RKO (cell line): ENCODE results near the gene TENT4A.

Experiments used
- DNase-seq: peaks from one replicate; pipeline ENCODE4 v3.0.0-alpha.2; 2016; ENCODE audit warnings: low spot score

The TENT4A gene

DNA sequence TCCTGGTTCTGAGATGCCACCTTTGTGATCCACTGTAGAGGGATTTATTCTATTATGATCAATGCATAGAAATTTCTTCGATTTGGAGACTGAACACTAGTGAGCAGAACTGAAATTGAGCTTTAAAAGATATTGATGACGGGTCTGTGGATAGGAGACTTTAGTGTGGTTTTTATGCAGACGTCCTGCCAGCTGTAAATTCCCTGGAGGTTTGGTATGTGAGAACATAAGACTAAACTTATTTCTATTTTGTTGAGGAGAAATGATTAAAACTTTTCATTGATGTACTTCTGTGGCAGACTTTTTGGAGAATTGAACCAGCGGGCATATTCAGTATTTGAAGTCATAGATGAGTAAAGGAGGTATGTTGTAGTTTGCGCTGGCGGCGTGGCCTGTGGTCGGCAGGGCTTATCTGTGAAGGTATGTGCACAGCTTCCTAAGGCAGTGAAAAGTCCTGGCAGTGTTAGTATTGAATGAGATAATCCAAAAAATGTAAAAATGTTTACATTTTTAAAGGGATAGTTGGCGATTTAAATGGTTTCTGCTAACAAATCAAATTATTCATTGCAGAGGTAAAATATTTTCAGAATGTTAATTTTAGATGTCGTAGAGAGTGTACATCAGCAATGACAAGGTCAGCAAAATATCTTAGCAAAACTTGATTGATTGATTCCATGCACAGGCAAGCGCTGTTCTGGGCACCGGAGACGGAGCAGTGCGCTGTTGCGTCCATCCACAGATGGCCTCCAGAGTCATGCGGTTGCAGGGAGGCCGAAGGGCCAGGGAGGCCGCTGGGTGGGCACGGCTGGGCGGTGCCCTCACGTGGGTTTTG lies 20.4 kb downstream of the TENT4A start:
- DNase-seq = no peak

- no peak for DNase-seq
Observed at GRCh38 chr5:6734243-6734700, 21.0 kb downstream of the TENT4A start.

DNA sequence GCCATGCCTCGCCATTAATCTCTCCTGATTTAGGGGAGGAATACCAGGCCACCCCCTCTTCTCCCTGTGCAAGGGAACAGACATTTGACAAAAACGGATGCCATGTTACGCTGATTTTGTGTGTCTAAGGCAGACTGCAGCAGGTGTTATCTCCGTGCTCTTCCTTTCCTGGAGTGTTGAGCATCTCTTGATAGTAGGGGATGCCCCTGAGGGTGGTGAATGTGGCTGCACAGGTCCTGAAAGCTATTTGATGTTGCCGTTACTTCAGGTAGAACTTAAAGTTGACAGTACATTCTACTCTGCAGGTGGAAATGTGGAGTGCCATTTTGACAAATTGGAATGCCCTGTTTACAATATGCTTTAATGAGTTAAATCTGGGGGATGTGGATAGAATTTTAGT lies 21.5 kb downstream of the TENT4A start:
- no peak for DNase-seq

DNA sequence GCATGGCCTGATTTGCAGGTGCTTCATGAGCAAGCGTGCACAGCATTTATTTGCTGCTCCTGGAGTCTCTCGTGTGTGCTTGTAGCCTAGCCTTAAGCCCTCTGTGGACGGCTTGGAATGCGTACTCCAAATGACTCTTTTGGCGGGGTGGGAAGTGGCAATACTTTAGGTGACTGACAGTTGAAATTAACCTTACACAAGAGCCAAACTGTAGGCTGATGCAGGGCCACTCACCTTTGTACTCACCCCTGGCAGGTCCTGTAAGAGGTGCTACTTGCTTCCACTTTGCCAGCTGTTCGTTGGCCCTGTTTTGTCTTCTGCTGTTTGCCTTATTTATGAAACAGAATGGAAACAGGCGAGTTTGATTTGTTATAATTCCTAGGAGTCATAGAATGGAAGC lies 22.9 kb downstream of the TENT4A start:
- no peak for DNase-seq

GRCh38 chr5:6736524-6737042 lies 23.4 kb downstream of the TENT4A start:
- no peak for DNase-seq

DNA sequence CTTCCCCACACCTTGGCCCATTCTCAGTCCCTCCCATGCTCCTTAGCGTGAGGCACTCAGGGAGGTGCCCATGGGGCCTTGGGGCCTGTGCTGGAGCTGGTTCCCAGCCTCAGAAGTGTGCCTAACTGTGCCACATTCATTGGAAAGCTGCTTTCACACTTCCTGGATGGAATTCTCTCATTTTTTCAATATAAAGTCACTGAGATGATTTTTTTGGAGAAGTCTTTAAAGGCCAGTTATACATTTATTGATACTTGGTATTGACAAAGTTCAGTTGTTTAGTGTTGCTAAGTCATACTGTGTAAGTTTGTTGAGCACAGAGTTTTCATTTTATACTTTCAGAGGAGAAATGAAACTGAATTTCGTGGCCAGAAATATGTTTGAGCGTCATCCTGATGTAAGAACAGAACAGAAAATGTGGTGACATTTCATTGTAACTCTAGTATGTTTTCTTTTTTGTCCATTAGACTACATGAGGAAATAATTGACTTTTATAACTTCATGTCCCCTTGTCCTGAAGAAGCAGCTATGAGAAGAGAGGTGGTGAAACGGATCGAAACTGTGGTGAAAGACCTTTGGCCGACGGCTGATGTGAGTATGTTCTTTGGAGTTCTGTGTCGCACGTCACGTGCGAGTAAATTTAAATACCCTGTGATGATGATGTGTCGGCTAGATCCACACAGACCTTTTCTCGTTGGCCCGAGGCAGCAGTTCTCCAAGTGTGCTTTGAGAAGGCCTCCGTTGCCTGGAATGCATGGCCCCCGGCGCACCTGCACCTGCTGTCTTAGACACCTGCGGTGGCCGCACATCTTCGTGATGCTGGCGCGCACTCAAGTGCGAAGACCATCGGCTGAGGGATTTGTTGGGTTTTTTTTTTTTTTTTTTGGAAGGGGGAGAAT lies 24.1 kb downstream of the TENT4A start:
- DNase-seq = no peak

GRCh38 chr5:6739603-6740002 lies 26.4 kb downstream of the TENT4A start:
- DNase-seq = no peak

GRCh38 chr5:6740586-6741150 lies 27.4 kb downstream of the TENT4A start:
- no peak for DNase-seq

GRCh38 chr5:6742081-6742758 lies 29.0 kb downstream of the TENT4A start:
- no peak for DNase-seq

DNA sequence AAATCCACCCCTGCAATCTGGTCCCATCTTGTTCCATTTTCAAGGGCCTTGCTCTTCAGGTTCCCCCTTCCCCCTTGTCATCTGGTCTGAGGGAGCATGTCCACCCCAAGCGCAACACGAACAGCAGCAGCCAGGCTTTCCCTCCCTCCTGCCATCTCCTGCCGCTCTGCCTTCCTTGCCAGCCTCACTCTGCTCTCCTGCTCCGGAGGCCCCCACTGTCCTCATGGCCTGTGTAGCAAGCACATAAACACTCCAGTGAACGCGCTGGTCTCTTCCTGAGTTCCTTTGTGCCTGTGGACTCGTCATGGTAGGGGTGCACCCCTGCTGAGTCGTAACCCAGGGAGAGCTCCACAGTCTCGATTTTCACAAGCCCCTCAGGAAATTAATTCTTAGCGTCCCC lies 29.9 kb downstream of the TENT4A start:
- no peak for DNase-seq

DNA sequence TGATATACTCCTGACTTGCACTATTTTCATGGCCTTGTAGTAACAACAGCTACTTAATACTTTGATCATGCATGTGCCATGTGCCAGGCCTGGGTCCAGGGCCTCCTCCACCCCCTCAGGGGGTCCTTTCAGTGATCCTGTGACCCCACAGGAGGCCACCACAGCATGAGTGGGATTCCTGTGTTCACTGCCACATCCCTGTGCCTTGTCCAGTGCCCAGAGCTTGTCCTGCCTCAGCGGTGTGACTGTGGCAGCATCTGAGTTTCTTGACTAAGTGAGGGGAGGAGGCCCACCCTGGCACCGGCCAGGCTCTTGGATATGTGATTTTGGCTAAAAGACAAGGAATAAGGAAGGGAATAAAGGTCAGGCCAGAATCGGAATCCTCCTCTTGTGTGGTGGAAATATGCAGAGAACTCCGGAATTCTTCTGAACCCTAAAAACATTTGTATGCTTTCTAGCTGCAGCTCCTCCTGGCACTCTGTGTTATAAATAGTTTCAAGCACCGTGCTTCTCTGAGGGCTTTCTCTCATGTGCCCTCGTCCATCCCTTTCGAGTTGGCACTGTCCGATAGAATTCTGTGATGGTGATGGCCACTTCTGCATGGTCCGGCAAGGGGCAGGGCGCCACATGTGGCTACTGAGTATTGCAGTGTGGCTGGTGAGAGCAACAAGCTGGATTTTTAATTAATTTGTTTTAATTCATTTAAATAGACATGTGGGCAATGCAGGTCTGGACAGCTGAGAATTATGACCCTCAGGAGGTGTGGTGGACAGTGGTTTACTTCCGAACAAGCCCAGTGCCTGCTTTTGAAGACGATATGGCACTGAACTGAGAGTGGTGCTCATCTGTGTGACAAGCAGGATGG lies 31.8 kb downstream of the TENT4A start:
- no peak for DNase-seq

DNA sequence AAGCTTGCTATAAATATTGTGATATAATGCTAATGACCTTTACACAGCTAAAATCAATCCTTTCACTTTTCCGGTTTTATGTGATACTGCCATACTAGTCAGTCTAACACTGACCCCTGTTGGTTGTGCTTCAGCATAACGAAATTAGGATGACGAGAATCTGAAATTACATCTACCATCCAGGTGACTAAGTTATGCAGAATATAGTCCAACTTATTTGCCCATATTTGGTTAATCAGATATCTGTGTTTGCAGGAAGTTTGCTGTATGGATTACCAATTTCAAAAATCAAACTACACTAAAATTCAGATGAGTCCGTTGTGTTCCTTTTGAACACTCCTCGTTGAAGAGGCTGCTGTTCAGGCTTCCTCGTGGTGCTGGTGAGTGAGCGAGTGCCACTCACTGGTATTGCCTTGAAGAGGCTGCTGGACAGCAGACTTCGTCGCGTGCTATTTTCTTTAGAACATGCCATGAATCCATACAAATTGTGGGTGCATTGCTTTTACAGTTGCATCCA lies 32.5 kb downstream of the TENT4A start:
- DNase-seq = peak; percentile 60

DNA sequence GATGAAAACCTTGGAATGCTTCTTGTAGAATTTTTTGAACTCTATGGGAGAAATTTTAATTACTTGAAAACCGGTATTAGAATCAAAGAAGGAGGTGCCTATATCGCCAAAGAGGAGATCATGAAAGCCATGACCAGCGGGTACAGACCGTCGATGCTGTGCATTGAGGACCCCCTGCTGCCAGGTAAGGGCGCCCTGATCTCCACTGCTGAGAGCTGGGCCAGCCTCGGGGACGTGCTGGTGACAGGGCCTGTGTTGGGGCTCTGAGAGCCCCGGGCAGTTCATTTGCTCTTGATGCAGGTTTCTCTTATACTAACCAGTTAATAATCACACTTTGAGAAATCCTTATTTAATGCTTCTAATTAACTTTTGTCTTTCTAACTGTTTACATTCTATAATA lies 33.0 kb downstream of the TENT4A start:
- DNase-seq = no peak

- DNase-seq = no peak
Observed at GRCh38 chr5:6747103-6747502, 33.9 kb downstream of the TENT4A start.

DNA sequence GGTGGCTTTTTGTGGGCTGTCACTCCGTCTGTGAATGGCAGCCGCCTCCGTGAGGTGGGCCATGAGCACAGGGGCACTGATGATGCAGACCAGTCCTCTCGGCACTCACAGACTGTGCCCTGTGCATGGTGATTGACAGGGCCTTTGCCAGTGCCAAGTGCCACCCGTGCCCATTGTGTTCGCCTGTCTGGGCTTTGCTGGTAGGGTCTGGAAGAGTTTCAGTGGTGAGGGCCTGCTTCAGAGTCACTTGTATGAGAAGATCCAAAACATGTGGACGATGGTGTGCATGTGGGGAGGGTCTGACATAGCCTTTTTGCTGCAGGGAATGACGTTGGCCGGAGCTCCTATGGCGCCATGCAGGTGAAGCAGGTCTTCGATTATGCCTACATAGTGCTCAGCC lies 34.9 kb downstream of the TENT4A start:
- no peak for DNase-seq

DNA sequence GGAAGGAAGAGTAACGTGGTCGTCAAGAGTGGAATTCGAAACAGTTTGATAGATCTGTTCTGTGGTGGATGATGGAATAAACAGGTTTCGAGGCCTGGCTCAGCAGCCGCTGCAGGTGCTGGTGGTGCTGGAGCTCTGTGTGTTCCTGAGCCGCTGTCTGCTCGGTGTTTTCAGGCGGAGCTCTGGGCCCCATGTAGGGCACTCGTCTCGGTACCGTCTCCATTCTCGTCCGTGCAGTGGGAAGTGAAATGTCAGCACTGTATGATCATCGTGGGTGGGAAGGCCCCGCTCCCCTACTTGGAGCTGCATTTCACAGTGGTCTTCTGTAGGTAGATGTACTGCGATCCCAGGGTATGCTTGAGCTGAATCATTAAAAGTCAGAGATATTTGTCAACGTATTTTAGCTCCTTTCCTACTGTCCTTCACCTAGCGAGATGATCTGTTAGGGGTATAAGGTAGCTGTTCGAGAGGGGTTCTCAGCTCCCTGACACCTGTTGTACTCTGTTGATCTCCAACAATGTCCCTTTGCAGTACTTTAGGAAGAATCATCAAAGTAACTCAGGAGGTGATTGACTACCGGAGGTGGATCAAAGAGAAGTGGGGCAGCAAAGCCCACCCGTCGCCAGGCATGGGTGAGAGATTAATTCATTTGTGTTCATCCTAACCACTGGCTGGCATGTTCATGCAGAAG lies 35.9 kb downstream of the TENT4A start:
- DNase-seq = no peak

GRCh38 chr5:6750142-6750840 lies 37.1 kb downstream of the TENT4A start:
- no peak for DNase-seq

DNA sequence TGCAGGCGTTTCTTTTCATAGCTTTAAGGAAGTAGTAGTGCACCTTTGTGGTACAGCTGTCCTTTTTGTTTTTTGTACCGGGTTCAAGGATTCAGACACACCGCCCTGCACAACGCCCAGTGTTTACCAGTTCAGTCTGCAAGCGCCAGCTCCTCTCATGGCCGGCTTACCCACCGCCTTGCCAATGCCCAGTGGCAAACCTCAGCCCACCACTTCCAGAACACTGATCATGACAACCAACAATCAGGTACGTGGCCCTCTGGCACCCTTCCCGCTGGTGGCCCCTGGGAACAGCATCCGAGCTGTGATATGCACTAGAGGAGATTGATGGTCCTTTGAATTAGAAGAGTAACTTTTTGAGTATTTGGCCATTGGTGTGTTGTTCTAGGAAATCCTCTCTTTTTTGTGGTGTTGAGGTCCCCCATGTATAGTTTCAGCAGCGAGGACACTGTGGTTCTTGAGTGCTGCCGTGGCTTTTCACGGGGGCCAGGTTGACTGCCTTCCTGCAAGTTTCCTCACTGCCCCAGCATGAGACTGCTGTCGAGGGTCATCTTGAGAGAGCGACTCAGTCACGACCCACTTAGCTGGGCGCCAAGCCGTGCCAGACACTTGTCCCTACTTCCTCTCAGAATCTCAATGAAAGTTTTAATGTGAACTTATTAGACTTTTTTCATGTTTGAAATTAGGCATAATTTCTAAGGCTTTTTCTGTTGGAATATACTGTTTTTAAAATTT lies 37.9 kb downstream of the TENT4A start:
- DNase-seq = no peak

DNA sequence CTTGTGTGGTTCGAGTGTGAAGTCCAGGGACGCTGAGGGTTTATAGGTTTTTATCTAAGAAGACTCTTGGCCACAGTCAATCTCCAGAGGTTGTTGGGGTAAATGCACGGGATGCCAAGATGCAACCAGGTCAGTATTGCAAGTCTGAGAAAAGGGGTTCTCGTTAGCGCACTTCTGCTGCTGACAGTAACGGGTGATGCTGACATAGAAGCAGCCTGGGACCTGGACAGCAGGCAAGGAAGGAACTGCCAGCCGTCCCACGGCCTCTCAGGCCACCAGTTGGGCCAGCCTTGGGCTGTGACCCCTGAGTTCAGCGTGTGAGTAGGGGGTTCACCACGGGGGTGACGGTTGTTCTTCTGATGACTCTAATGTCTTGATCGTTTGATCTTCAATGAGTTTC lies 39.0 kb downstream of the TENT4A start:
- DNase-seq = no peak
